ENCODE measurements around the gene CD248.
"Not testable (repeated sequence)": the region's sequence is repeated elsewhere in the genome, so short reads cannot be mapped to it uniquely, and the experiment has no call there.

The CD248 gene

DNA sequence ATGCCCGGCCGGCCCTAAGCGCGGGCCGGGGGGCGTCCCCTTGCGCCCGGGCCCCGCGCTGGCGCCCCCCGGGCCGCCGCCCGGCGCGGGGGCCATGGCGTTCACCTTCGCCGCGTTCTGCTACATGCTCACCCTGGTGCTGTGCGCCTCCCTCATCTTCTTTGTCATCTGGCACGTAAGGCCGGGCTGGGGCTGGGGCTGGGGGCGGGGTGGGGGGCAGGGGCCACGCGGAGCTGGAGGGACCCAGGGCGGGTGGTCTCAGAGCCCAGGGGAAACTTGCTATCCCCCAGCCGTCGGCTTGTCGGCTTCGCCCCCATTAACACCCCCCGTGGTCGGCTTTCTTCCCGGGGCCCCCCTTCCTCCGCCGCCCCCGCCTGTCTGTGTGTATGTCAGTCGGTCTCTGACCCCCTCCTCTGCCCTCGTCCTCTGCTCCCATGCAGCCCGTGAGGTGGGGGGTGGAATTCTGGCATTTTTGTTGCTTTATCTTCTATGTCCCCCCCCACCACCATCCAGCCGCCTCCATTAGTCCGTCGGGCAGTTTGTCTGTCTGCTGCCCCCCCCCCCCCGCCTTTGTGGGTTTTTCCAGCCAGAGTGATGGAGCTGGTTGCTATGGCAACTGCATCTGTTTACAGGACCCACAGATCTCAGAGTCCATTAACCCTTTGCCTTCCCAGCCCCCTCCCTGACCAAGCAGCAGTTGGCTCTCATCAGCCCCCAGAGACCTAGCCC lies 38.3 kb downstream of the CD248 start:
- DNase-seq (ENCODE audit: low read depth): no peak
- H3K4me3 ChIP-seq (ENCODE audit: low read depth, low read length): peak overlapping the region; percentile 15
- in situ Hi-C loops (cut with HindIII; ENCODE audit: low sequenced_read_pairs): loop anchor here (10.0 kb wide), 1 partner anchor 56 kb away; the partner anchor contains the start of gene RIN1
- TF ChIP-seq, protein P1, sequence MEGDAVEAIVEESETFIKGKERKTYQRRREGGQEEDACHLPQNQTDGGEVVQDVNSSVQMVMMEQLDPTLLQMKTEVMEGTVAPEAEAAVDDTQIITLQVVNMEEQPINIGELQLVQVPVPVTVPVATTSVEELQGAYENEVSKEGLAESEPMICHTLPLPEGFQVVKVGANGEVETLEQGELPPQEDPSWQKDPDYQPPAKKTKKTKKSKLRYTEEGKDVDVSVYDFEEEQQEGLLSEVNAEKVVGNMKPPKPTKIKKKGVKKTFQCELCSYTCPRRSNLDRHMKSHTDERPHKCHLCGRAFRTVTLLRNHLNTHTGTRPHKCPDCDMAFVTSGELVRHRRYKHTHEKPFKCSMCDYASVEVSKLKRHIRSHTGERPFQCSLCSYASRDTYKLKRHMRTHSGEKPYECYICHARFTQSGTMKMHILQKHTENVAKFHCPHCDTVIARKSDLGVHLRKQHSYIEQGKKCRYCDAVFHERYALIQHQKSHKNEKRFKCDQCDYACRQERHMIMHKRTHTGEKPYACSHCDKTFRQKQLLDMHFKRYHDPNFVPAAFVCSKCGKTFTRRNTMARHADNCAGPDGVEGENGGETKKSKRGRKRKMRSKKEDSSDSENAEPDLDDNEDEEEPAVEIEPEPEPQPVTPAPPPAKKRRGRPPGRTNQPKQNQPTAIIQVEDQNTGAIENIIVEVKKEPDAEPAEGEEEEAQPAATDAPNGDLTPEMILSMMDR (IDR thresholded peaks at IDR 0.05; ENCODE audit: low read depth, low read length, missing control alignments): no peak

DNA sequence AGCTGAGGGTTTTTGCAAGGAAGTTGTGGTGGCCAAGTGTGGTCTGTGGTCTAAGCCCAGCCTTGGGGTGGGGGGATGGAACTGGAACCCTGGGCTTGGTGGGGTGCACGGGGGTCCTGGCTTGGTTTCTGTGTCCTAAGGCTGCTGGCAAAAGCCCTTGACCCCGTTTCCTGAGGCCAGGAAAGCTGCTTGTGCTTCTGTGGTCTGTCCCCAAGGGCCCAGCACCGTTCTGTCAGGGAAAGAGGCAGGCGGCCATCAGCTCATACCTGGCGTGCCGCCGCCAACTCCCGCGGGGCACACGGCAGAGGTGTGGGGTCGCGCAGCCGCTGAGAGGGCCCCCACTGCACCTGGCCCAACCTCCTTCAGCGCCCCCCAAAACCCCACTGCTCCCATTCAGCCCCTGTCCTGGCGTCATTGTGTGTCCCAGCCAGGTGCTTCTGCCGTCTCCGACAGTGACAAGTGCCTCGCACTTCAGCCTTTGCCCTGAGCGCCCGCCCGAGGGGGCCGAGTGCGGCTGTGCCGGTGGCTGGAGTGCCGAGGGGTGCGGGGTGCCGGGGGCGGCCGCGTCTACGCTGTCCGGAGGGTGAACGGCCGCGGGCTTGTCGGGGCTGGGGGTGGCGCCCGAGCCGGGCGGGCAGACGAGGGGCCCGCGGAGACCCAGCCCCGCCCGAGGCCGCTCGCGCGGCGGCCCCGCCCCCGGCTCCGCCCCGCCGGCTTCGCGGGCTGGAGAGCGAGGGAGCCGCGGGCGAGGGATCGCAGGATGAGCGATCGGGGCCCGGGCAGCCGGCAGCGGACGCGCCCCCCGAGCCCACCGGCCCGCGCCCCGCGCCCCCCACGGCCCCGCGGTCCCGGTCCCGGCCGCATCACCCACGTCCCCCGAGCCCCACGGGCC lies 39.1 kb downstream of the CD248 start, which contains the start of gene CNIH2:
Gene CNIH2 (plus strand): TSS at position 705 of the 892 bp plus-strand sequence. CDS start 282 bp downstream, outside the sequence.
- in situ Hi-C loops (cut with HindIII; ENCODE audit: low sequenced_read_pairs): loop anchor here (10.0 kb wide), 1 partner anchor 57 kb away; the partner anchor contains the start of gene RIN1
- peak within 1 kb of the TSS; percentile 32 for H3K4me3 ChIP-seq (ENCODE audit: low read depth, low read length)
- TF ChIP-seq, protein P1 (IDR thresholded peaks at IDR 0.05; ENCODE audit: low read depth, low read length, missing control alignments): no peak
- no peak for DNase-seq (ENCODE audit: low read depth)

DNA sequence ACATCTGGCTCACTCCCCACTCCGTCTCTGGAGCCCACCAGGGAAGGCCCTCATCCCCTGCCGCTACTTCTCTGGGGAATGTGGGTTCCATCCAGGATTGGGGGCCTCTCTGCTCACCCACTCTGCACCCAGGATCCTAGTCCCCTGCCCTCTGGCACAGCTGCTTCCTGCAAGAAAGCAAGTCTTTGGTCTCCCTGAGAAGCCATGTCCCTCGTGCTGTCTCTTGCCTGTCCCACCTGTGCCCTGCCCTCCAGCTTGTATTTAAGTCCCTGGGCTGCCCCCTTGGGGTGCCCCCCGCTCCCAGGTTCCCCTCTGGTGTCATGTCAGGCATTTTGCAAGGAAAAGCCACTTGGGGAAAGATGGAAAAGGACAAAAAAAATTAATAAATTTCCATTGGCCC lies 39.8 kb downstream of the CD248 start:
- not testable (repeated sequence) for H3K4me3 ChIP-seq (ENCODE audit: low read depth, low read length); DNase-seq (ENCODE audit: low read depth)
- in situ Hi-C loops (cut with HindIII; ENCODE audit: low sequenced_read_pairs): loop anchor here (10.0 kb wide), 1 partner anchor 58 kb away; the partner anchor contains the start of gene RIN1

DNA sequence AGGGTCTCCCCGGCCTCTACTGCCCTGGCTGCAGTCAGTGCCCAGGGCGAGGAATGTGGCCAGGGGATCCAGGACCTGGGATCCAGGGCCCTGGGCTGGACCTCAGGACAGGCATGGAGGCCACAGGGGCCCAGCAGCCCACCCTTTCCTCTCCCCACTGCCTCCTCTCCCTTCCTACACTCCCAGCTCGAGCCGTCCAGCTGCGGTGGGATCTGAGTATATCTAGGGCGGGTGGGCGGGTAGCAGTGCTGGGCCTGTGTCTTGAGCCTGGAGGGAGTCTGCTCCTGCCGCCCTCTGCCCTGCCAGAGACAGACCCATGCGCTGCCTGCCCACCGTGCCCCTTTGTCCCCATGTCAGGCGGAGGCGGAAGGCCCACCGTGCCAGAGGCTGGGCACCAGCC lies 40.2 kb downstream of the CD248 start:
- H3K4me3 ChIP-seq (ENCODE audit: low read depth, low read length); DNase-seq (ENCODE audit: low read depth): not testable (repeated sequence)
- in situ Hi-C loops (cut with HindIII; ENCODE audit: low sequenced_read_pairs): loop anchor here (10.0 kb wide), 1 partner anchor 58 kb away; the partner anchor contains the start of gene RIN1

DNA sequence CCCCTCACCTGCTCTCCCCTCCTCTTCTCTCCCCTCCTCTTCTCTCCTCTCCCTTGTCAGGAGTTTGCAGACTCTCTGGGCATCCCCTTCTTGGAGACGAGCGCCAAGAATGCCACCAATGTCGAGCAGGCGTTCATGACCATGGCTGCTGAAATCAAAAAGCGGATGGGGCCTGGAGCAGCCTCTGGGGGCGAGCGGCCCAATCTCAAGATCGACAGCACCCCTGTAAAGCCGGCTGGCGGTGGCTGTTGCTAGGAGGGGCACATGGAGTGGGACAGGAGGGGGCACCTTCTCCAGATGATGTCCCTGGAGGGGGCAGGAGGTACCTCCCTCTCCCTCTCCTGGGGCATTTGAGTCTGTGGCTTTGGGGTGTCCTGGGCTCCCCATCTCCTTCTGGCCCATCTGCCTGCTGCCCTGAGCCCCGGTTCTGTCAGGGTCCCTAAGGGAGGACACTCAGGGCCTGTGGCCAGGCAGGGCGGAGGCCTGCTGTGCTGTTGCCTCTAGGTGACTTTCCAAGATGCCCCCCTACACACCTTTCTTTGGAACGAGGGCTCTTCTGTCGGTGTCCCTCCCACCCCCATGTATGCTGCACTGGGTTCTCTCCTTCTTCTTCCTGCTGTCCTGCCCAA lies 40.7 kb downstream of the CD248 start:
- in situ Hi-C loops (cut with HindIII; ENCODE audit: low sequenced_read_pairs): loop anchor here (10.0 kb wide), 1 partner anchor 59 kb away; the partner anchor contains the start of gene RIN1
- TF ChIP-seq, protein P1 (IDR thresholded peaks at IDR 0.05; ENCODE audit: low read depth, low read length, missing control alignments): no peak
- no peak overlapping the region for H3K4me3 ChIP-seq (ENCODE audit: low read depth, low read length)

DNA sequence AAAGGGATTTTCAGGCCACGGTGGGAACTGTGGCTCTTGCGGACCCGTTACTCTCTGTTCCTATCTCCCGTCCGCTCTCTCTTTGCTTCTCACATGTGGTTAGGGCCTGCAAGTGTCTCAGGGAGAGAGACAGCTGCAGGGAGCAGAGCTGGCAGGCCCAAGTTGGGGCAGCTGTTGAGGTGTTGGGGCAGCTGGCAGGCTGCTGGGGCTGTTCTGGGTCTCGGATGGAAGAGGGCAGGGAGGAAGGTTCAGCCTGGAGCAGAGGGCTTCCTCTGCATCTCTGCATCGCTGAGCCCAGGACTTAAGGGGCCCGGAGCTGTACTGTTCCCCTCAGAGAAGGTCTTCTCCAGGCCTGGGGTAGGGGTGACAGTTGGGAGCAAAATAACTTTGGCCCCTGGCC lies 41.4 kb downstream of the CD248 start:
- TF ChIP-seq, protein P1 (IDR thresholded peaks at IDR 0.05; ENCODE audit: low read depth, low read length, missing control alignments): no peak

More for the DNA sequence above, 40.7 kb downstream of the CD248 start:
- DNase-seq (ENCODE audit: low read depth): no peak

DNA sequence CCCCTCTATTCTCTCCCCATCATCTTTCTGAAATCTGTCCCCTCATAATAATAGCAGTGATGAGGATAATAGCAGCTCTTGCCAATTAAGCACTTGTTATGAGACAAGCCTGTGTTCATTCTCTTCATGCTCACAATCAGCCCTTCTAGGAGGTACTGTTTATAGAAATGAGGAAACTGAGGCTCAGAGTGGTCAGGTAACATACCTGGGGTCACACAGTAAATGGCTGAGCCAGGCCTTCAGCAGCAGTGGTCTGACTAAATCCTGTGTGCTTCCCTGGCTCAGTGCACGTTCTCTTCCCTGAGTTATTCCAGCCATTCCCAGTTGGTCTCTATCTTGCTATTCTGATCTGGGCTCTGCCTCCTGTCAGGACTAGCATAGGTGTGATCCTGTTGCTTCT lies 42.6 kb downstream of the CD248 start:
- no peak overlapping the region for H3K4me3 ChIP-seq (ENCODE audit: low read depth, low read length)
- DNase-seq (ENCODE audit: low read depth): no peak
- in situ Hi-C loops (cut with HindIII; ENCODE audit: low sequenced_read_pairs): loop anchor here (10.0 kb wide), 1 partner anchor 61 kb away; the partner anchor contains the start of gene RIN1
- TF ChIP-seq, protein P1 (IDR thresholded peaks at IDR 0.05; ENCODE audit: low read depth, low read length, missing control alignments): no peak

More for the DNA sequence above, 41.4 kb downstream of the CD248 start:
- in situ Hi-C loops (cut with HindIII; ENCODE audit: low sequenced_read_pairs): loop anchor here (10.0 kb wide), 1 partner anchor 59 kb away; the partner anchor contains the start of gene RIN1
- no peak for DNase-seq (ENCODE audit: low read depth)
- H3K4me3 ChIP-seq (ENCODE audit: low read depth, low read length): no peak overlapping the region
